ENCODE measurements around the gene API5. TPM values are rescaled to one million over a fixed set of nuclear protein-coding genes. Genes with fewer than 3 reads are reported as not detected.

Gene API5
- total RNA-seq (ENCODE audit: low replicate concordance): 81.0 and 94.3 TPM in 2 replicates

- H3K4me3 ChIP-seq (ENCODE audit: low read depth, low read length): peak within 1 kb of the TSS; percentile 95
- peak; percentile 82 for TF ChIP-seq CTCF (IDR thresholded peaks at IDR 0.05; ENCODE audit: insufficient read depth, low read length)
- peak; percentile 92 for DNase-seq (ENCODE audit: low read depth)
Observed at GRCh38 chr11:43311791-43312607, at the start of gene API5. Gene API5, plus strand, starts transcription at chr11:43311996. Its CDS starts 132 bp downstream, at chr11:43312128.

- no peak for DNase-seq (ENCODE audit: low read depth)
- no peak overlapping the region for H3K4me3 ChIP-seq (ENCODE audit: low read depth, low read length)
- TF ChIP-seq CTCF (IDR thresholded peaks at IDR 0.05; ENCODE audit: insufficient read depth, low read length): no peak
Observed at GRCh38 chr11:43267856-43268580, 43.8 kb upstream of the API5 start.

GRCh38 chr11:43268786-43269185, 43.0 kb upstream of the API5 start:
- no peak overlapping the region for H3K4me3 ChIP-seq (ENCODE audit: low read depth, low read length)
- no peak for TF ChIP-seq CTCF (IDR thresholded peaks at IDR 0.05; ENCODE audit: insufficient read depth, low read length)
- no peak for DNase-seq (ENCODE audit: low read depth)

GRCh38 chr11:43269254-43269918, 42.4 kb upstream of the API5 start:
- TF ChIP-seq CTCF (IDR thresholded peaks at IDR 0.05; ENCODE audit: insufficient read depth, low read length): no peak
- DNase-seq (ENCODE audit: low read depth): no peak
- H3K4me3 ChIP-seq (ENCODE audit: low read depth, low read length): no peak overlapping the region

- no peak overlapping the region for H3K4me3 ChIP-seq (ENCODE audit: low read depth, low read length)
- no peak for DNase-seq (ENCODE audit: low read depth)
- TF ChIP-seq CTCF (IDR thresholded peaks at IDR 0.05; ENCODE audit: insufficient read depth, low read length): no peak
Observed at GRCh38 chr11:43270468-43270867, 41.3 kb upstream of the API5 start.

GRCh38 chr11:43278193-43278956, 33.4 kb upstream of the API5 start:
- no peak overlapping the region for H3K4me3 ChIP-seq (ENCODE audit: low read depth, low read length)
- DNase-seq (ENCODE audit: low read depth): peak; percentile 31
- TF ChIP-seq CTCF (IDR thresholded peaks at IDR 0.05; ENCODE audit: insufficient read depth, low read length): peak; percentile 32
